PFSK-1 (cell line): ENCODE results near the gene CCDC85A.

Experiments
- FOXP2 ChIP-seq: optimal IDR thresholded peaks from 2 replicates; pipeline ENCODE3; 2011; ENCODE audit warnings: borderline replicate concordance, control low read depth, inconsistent platforms; ENCODE audit not compliant: insufficient read depth; ENCODE audit errors: extremely low read length, extremely low read depth
- POLR2AphosphoS5 ChIP-seq: IDR thresholded peaks from 2 replicates; pipeline ENCODE4 v1.6.1; 2012; ENCODE audit warnings: low read depth, mild to moderate bottlenecking, control low read depth, low read length, moderate library complexity
- SIN3A ChIP-seq: IDR thresholded peaks from 2 replicates; pipeline ENCODE4 v1.6.1; 2012; ENCODE audit warnings: mild to moderate bottlenecking, low read length, moderate library complexity, borderline replicate concordance; ENCODE audit not compliant: insufficient read depth
- TAF1 ChIP-seq: IDR thresholded peaks from 2 replicates; pipeline ENCODE4 v1.6.1; 2012; ENCODE audit warnings: low read length, control low read depth, borderline replicate concordance; ENCODE audit not compliant: insufficient read depth
- TF ChIP-seq, protein P1 (sequence below), 2 experiments: IDR thresholded peaks; 2 replicates each; pipeline versions ENCODE4 v1.6.1 to v1.8.0; 2011 to 2012; ENCODE audit warnings: low read depth in 2 of 2, low read length in 2 of 2, control low read depth in 1 of 2, inconsistent platforms in 1 of 2, mild to moderate bottlenecking in 1 of 2, moderate library complexity in 1 of 2; ENCODE audit not compliant: insufficient read depth in 1 of 2

DNA sequence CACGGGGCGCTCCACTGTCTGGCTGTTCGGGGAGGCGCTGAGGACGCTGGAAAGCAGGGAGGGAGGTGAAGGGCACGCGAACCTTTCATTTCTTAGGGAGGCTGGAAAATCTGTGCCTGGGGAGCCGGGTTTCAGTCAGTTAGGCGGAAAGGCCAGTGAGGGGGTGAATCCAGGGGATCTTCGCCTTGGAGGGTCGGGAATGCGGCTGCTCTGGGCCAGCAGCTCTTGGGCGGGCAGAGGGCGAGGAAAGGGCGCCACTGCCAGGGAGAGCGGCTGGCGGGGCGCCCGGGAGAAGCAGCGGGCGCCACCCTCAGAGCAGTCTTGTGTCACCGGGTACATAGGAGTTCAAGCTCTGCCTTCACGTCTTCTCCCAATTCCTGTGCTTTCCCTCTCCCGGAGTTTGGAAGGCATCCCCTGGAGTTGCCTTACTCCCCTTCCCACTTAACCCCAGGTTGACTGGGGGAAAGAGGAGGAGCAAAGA lies 1.4 kb downstream of the CCDC85A start:
- TF ChIP-seq SIN3A (no peak), TAF1 (no peak), POLR2AphosphoS5 (no peak), FOXP2 (no peak)
- TF ChIP-seq, protein P1, sequence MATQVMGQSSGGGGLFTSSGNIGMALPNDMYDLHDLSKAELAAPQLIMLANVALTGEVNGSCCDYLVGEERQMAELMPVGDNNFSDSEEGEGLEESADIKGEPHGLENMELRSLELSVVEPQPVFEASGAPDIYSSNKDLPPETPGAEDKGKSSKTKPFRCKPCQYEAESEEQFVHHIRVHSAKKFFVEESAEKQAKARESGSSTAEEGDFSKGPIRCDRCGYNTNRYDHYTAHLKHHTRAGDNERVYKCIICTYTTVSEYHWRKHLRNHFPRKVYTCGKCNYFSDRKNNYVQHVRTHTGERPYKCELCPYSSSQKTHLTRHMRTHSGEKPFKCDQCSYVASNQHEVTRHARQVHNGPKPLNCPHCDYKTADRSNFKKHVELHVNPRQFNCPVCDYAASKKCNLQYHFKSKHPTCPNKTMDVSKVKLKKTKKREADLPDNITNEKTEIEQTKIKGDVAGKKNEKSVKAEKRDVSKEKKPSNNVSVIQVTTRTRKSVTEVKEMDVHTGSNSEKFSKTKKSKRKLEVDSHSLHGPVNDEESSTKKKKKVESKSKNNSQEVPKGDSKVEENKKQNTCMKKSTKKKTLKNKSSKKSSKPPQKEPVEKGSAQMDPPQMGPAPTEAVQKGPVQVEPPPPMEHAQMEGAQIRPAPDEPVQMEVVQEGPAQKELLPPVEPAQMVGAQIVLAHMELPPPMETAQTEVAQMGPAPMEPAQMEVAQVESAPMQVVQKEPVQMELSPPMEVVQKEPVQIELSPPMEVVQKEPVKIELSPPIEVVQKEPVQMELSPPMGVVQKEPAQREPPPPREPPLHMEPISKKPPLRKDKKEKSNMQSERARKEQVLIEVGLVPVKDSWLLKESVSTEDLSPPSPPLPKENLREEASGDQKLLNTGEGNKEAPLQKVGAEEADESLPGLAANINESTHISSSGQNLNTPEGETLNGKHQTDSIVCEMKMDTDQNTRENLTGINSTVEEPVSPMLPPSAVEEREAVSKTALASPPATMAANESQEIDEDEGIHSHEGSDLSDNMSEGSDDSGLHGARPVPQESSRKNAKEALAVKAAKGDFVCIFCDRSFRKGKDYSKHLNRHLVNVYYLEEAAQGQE (IDR thresholded peaks at IDR 0.05; ENCODE audit: insufficient read depth in 1 of 2, low read depth in 2 of 2, low read length in 2 of 2), result no peak
